Liver (tissue), 9 donors: ENCODE data around the gene SMIM5. TPM values are rescaled to one million over a fixed set of nuclear protein-coding genes. Genes with fewer than 3 reads are reported as not detected.

Source experiments
- DNase-seq: peaks from one replicate; pipeline ENCODE4 v3.0.0-alpha.2; 2017; ENCODE audit warnings: low spot score
- H3K27ac ChIP-seq, 2 donors: one replicate each; pipeline ENCODE4 v1.7.0; 2013; ENCODE audit warnings: inconsistent platforms in 2 of 2, low read length in 2 of 2, control low read depth in 1 of 2, low read depth in 1 of 2, mild to moderate bottlenecking in 1 of 2
- H3K27me3 ChIP-seq, 4 donors: one replicate each; pipeline versions ENCODE4 v1.6.1 to v1.7.0; 2013; ENCODE audit warnings: low read length in 3 of 4, inconsistent platforms in 1 of 4, mild to moderate bottlenecking in 1 of 4, moderate library complexity in 1 of 4; ENCODE audit not compliant: control insufficient read depth in 4 of 4, insufficient read depth in 4 of 4
- H3K36me3 ChIP-seq, 4 donors: one replicate each; pipeline versions ENCODE4 v1.6.1 to v1.7.0; 2013; ENCODE audit warnings: low read length in 3 of 4, mild to moderate bottlenecking in 3 of 4, low read depth in 1 of 4, moderate library complexity in 1 of 4; ENCODE audit not compliant: control insufficient read depth in 4 of 4, insufficient read depth in 3 of 4
- H3K4me1 ChIP-seq, 4 donors: one replicate each; pipeline versions ENCODE4 v1.6.1 to v1.7.0; 2013; ENCODE audit warnings: low read length in 3 of 4, mild to moderate bottlenecking in 3 of 4, moderate library complexity in 1 of 4; ENCODE audit not compliant: control insufficient read depth in 4 of 4, insufficient read depth in 4 of 4
- H3K4me3 ChIP-seq, 3 donors: one replicate each; pipeline versions ENCODE4 v1.6.1 to v1.7.0; 2013; ENCODE audit warnings: low read length in 3 of 3, control low read depth in 1 of 3, low read depth in 1 of 3, mild to moderate bottlenecking in 1 of 3
- H3K9ac ChIP-seq, 2 donors: one replicate each; pipeline ENCODE4 v1.7.0; 2013; ENCODE audit warnings: low read length in 2 of 2, mild to moderate bottlenecking in 2 of 2, moderate library complexity in 2 of 2, control low read depth in 1 of 2, low read depth in 1 of 2
- H3K9me3 ChIP-seq, 4 donors: one replicate each; pipeline versions ENCODE4 v1.6.1 to v1.7.0; 2013; ENCODE audit warnings: low read length in 3 of 4; ENCODE audit not compliant: control insufficient read depth in 4 of 4
- EGR1 ChIP-seq, 2 donors: IDR thresholded peaks; 2 replicates each; pipeline ENCODE4 v1.6.1; 2016 to 2018; ENCODE audit warnings: antibody characterized with exemption in 2 of 2, low read depth in 2 of 2
- FOXA1 ChIP-seq: IDR thresholded peaks from 2 replicates; pipeline ENCODE4 v1.6.1; 2016; ENCODE audit warnings: antibody characterized with exemption
- FOXA2 ChIP-seq: IDR thresholded peaks from 2 replicates; pipeline ENCODE4 v1.6.1; 2016; ENCODE audit warnings: antibody characterized with exemption
- GABPA ChIP-seq, 2 donors: IDR thresholded peaks in 1 of 2; conservative IDR thresholded peaks in 1 of 2; 2 replicates each; pipeline ENCODE4 v1.6.1; 2016; ENCODE audit warnings: antibody characterized with exemption in 2 of 2, mild to moderate bottlenecking in 1 of 2, moderate library complexity in 1 of 2
- HNF4A ChIP-seq, 2 donors: conservative IDR thresholded peaks; 2 replicates each; pipeline ENCODE4 v1.6.1; 2016; ENCODE audit warnings: antibody characterized with exemption in 2 of 2, mild to moderate bottlenecking in 2 of 2
- HNF4G ChIP-seq: IDR thresholded peaks from 2 replicates; pipeline ENCODE4 v1.6.1; 2016; ENCODE audit warnings: antibody characterized with exemption
- JUND ChIP-seq, 2 donors: IDR thresholded peaks; 2 replicates each; pipeline ENCODE4 v1.6.1; 2016; ENCODE audit warnings: antibody characterized with exemption in 2 of 2
- NR2F2 ChIP-seq: IDR thresholded peaks from 2 replicates; pipeline ENCODE4 v1.6.1; 2016; ENCODE audit warnings: antibody characterized with exemption
- SP1 ChIP-seq: IDR thresholded peaks from 2 replicates; pipeline ENCODE4 v1.6.1; 2018; ENCODE audit warnings: antibody characterized with exemption, mild to moderate bottlenecking
- TAF1 ChIP-seq: conservative IDR thresholded peaks from 2 replicates; pipeline ENCODE4 v1.6.1; 2016; ENCODE audit warnings: antibody characterized with exemption, mild to moderate bottlenecking
- YY1 ChIP-seq: IDR thresholded peaks from 2 replicates; pipeline ENCODE4 v1.6.1; 2016; ENCODE audit warnings: antibody characterized with exemption, mild to moderate bottlenecking
- whole genome bisulfite sequencing: extraction: QIAGEN DNeasy Blood & Tissue Kit; methylation state at CpG from one replicate; pipeline ENCODE4 v1.1.7; 2013; 5-methylcytosine and 5-hydroxymethylcytosine counted together
- polyA plus RNA-seq, 2 donors: library from polyadenylated mRNA; stranded (reverse) in 1 of 2; unstranded in 1 of 2; fragments of 200-250 nt in 1 of 2; fragments of >200 nt in 1 of 2; fragmentation: Nextera tagmentation in 1 of 2; extraction: Ambion mirVana in 1 of 2; gene quantifications; one replicate each; pipeline versions ENCODE4 v1.2.1 to v1.2.3, GENCODE V29; 2013 to 2015
- total RNA-seq, 2 donors: library from RNA; depleted of rRNA; stranded (reverse); fragments of >200 nt; gene quantifications; one replicate each; pipeline ENCODE4 v1.2.3, GENCODE V29; 2014
- TF ChIP-seq, protein P1 (sequence below): IDR thresholded peaks from 2 replicates; pipeline ENCODE4 v1.6.1; 2016; ENCODE audit warnings: antibody characterized with exemption
- TF ChIP-seq, protein P2 (sequence below): IDR thresholded peaks from 2 replicates; pipeline ENCODE4 v1.6.1; 2016; ENCODE audit warnings: antibody characterized with exemption
- TF ChIP-seq, protein P3 (sequence below): IDR thresholded peaks from 2 replicates; pipeline ENCODE4 v1.6.1; 2016; ENCODE audit warnings: antibody characterized with exemption, mild to moderate bottlenecking
- TF ChIP-seq, protein P4 (sequence below): fragments of 150-350 bp; IDR thresholded peaks from 2 replicates; pipeline ENCODE4 v1.5.1; 2017; ENCODE audit warnings: improper control_type of control experiment, low read depth, low read length; ENCODE audit not compliant: missing input control
- donor health status: healthy.
- donor health status: healthy.
- donor health status: healthy.
- donor health status: healthy.
- donor health status: healthy.

The SMIM5 gene
- total and polyA plus RNA-seq, 4 donors, result 0.10 to 54.9 (median 0.18) TPM

DNA sequence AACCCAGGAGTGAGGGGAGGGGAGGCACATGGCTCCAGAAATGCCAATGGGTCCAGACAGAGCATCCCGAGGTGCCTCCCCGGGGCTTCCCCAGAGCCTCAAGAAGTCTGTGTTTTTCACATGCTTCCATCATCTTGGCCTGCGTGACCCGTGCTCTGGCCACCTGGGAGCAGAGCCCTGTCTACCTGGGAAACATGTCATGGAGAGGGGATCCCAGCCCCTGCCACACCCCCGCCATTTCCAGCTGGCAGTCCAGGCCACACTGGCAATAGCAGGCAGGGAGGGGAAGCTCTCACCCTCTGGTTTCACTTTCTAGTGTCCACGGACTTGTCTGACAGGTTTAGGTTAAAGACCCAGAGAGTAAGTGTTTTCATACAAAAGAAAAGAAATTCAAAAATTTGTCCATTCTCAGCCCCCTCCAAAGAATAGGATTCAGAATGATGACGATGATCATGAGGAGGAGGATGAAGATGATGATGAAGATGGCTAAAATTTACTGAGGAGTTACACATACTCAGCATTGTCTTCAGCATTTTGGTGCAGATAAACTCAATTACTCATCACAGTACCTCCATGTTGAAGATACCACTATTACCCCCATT is 9.0 kb downstream of the SMIM5 start:
- peaks cover 0 to 9% (median 2%) of the 10 kb centered on the region in 4 donors for H3K36me3 ChIP-seq
- H3K27me3 ChIP-seq, result no peaks in the 10 kb centered on the region
- H3K9ac ChIP-seq, result no peak overlapping the region
- H3K27ac ChIP-seq, result no peak overlapping the region
- DNase-seq, result no peak
- 85% methylated on average over 7 of the region's 7 CpGs for WGBS
- TF ChIP-seq GABPA (IDR thresholded peaks at IDR 0.05 in 1 of 2, conservative IDR thresholded peaks at IDR 0.05 in 1 of 2), result no peak
- H3K4me1 ChIP-seq, result peaks cover 6 to 17% (median 11%) of the 10 kb centered on the region in 4 donors
- no peak overlapping the region for H3K4me3 ChIP-seq
- no peaks in the 10 kb centered on the region for H3K9me3 ChIP-seq

DNA sequence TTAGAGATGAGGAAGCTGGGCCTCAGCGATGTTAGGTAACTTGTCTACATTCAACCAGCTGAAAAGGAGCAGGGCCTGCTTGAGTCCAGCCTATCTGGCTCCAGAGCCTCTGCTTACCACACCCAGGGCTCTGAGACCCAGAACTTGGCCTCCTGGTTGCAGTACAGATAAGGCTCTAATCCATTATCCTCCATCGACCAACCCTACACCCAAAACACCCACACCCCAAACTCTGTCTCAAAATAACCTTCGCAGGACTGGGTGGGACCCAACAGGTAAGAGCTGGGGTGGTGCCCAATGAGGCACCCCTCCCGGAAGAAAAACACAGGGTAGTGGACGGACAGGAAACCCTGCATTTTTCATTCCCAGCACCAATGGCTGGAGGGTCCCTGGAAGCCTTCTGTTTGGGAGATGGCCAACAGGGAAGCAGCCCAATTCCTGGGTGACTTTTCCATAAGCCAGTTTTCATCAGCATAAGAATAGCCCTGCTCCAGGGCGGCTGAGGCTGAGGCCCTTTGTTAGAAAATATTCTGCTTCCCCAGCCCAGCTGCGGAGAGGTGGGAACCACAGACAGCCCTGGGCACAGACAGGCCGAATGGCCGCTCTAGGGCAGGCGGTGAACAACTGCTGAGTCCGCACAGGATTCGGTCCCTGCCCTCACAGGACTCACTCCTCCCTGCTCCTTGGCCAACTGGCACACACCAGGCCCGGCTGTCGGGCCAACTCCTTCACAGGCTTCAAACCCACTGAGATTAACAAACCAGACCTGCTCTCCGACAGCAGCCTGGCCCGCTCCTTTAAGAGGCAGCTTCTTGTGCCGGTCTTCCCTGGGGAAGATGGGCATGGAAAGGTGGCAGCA is 9.8 kb downstream of the SMIM5 start:
- Histone ChIP-seq H3K9me3 (no peaks in the 10 kb centered on the region), H3K4me3 (no peak overlapping the region), H3K9ac (no peak overlapping the region), H3K27me3 (no peaks in the 10 kb centered on the region), H3K36me3 (peaks cover 0 to 9% (median 2%) of the 10 kb centered on the region in 4 donors), H3K4me1 (peaks cover 6 to 17% (median 11%) of the 10 kb centered on the region in 4 donors), H3K27ac (no peak overlapping the region)
- 96% methylated on average over 17 of the region's 17 CpGs for WGBS
- DNase-seq, result peak; percentile 69
- TF ChIP-seq JUND (IDR thresholded peaks at IDR 0.05) (no peak), EGR1 (IDR thresholded peaks at IDR 0.05; ENCODE audit: low read depth in 2 of 2) (no peak), FOXA1 (no peak), GABPA (IDR thresholded peaks at IDR 0.05 in 1 of 2, conservative IDR thresholded peaks at IDR 0.05 in 1 of 2) (no peak), SP1 (no peak), FOXA2 (no peak), NR2F2 (no peak), HNF4A (conservative IDR thresholded peaks at IDR 0.05) (no peak), TAF1 (no peak), YY1 (no peak), HNF4G (no peak)
- TF ChIP-seq, protein P1, sequence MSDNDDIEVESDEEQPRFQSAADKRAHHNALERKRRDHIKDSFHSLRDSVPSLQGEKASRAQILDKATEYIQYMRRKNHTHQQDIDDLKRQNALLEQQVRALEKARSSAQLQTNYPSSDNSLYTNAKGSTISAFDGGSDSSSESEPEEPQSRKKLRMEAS, result no peak
- TF ChIP-seq, protein P2, sequence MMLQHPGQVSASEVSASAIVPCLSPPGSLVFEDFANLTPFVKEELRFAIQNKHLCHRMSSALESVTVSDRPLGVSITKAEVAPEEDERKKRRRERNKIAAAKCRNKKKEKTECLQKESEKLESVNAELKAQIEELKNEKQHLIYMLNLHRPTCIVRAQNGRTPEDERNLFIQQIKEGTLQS, result no peak
- TF ChIP-seq, protein P3, sequence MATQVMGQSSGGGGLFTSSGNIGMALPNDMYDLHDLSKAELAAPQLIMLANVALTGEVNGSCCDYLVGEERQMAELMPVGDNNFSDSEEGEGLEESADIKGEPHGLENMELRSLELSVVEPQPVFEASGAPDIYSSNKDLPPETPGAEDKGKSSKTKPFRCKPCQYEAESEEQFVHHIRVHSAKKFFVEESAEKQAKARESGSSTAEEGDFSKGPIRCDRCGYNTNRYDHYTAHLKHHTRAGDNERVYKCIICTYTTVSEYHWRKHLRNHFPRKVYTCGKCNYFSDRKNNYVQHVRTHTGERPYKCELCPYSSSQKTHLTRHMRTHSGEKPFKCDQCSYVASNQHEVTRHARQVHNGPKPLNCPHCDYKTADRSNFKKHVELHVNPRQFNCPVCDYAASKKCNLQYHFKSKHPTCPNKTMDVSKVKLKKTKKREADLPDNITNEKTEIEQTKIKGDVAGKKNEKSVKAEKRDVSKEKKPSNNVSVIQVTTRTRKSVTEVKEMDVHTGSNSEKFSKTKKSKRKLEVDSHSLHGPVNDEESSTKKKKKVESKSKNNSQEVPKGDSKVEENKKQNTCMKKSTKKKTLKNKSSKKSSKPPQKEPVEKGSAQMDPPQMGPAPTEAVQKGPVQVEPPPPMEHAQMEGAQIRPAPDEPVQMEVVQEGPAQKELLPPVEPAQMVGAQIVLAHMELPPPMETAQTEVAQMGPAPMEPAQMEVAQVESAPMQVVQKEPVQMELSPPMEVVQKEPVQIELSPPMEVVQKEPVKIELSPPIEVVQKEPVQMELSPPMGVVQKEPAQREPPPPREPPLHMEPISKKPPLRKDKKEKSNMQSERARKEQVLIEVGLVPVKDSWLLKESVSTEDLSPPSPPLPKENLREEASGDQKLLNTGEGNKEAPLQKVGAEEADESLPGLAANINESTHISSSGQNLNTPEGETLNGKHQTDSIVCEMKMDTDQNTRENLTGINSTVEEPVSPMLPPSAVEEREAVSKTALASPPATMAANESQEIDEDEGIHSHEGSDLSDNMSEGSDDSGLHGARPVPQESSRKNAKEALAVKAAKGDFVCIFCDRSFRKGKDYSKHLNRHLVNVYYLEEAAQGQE, result no peak
- TF ChIP-seq, protein P4, sequence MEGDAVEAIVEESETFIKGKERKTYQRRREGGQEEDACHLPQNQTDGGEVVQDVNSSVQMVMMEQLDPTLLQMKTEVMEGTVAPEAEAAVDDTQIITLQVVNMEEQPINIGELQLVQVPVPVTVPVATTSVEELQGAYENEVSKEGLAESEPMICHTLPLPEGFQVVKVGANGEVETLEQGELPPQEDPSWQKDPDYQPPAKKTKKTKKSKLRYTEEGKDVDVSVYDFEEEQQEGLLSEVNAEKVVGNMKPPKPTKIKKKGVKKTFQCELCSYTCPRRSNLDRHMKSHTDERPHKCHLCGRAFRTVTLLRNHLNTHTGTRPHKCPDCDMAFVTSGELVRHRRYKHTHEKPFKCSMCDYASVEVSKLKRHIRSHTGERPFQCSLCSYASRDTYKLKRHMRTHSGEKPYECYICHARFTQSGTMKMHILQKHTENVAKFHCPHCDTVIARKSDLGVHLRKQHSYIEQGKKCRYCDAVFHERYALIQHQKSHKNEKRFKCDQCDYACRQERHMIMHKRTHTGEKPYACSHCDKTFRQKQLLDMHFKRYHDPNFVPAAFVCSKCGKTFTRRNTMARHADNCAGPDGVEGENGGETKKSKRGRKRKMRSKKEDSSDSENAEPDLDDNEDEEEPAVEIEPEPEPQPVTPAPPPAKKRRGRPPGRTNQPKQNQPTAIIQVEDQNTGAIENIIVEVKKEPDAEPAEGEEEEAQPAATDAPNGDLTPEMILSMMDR, result no peak
